Measurements from ENCODE around the gene NLRP7.
"Not testable (repeated sequence)": the region's sequence is repeated elsewhere in the genome, so short reads cannot be mapped to it uniquely, and the experiment has no call there.

Gene NLRP7

GRCh38 chr19:54947381-54947780 is at the start of gene NLRP7:
Gene NLRP7, minus strand, starts transcription at chr19:54947530.
- no peak for DNase-seq (ENCODE audit: low read depth)

- no peak for DNase-seq (ENCODE audit: low read depth)
Measured at GRCh38 chr19:54995561-54995960, 48.2 kb upstream of the NLRP7 start.

GRCh38 chr19:54989531-54989930 is 42.2 kb upstream of the NLRP7 start:
- not testable (repeated sequence) for DNase-seq (ENCODE audit: low read depth)

- DNase-seq (ENCODE audit: low read depth): not testable (repeated sequence)
Measured at GRCh38 chr19:54982562-54982961, 35.2 kb upstream of the NLRP7 start.

- not testable (repeated sequence) for DNase-seq (ENCODE audit: low read depth)
Measured at GRCh38 chr19:54973229-54974090, 26.1 kb upstream of the NLRP7 start.

- DNase-seq (ENCODE audit: low read depth): not testable (repeated sequence)
Measured at GRCh38 chr19:54971446-54971845, 24.1 kb upstream of the NLRP7 start.

- DNase-seq (ENCODE audit: low read depth): no peak
Measured at GRCh38 chr19:54969647-54970046, 22.3 kb upstream of the NLRP7 start.

- no peak for DNase-seq (ENCODE audit: low read depth)
Measured at GRCh38 chr19:54967611-54968010, 20.3 kb upstream of the NLRP7 start.

- not testable (repeated sequence) for DNase-seq (ENCODE audit: low read depth)
Measured at GRCh38 chr19:54965055-54965454, 17.7 kb upstream of the NLRP7 start.

- DNase-seq (ENCODE audit: low read depth): no peak
Measured at GRCh38 chr19:54959840-54960239, 12.5 kb upstream of the NLRP7 start.

GRCh38 chr19:54955376-54955775 is 8.0 kb upstream of the NLRP7 start:
- DNase-seq (ENCODE audit: low read depth): no peak

- DNase-seq (ENCODE audit: low read depth): not testable (repeated sequence)
Measured at GRCh38 chr19:54953345-54953713, 6.0 kb upstream of the NLRP7 start.

- no peak for DNase-seq (ENCODE audit: low read depth)
Measured at GRCh38 chr19:54952591-54953344, 5.4 kb upstream of the NLRP7 start.

- DNase-seq (ENCODE audit: low read depth): not testable (repeated sequence)
Measured at GRCh38 chr19:54950580-54950979, 3.2 kb upstream of the NLRP7 start.

GRCh38 chr19:54949412-54949811 is 2.1 kb upstream of the NLRP7 start:
- no peak for DNase-seq (ENCODE audit: low read depth)

- DNase-seq (ENCODE audit: low read depth): not testable (repeated sequence)
Measured at GRCh38 chr19:54943772-54944361, 3.5 kb downstream of the NLRP7 start.

GRCh38 chr19:54939538-54939937 is 7.8 kb downstream of the NLRP7 start:
- DNase-seq (ENCODE audit: low read depth): not testable (repeated sequence)

- DNase-seq (ENCODE audit: low read depth): no peak
Measured at GRCh38 chr19:54938906-54939305, 8.4 kb downstream of the NLRP7 start.

GRCh38 chr19:54937926-54938325 is 9.4 kb downstream of the NLRP7 start:
- no peak for DNase-seq (ENCODE audit: low read depth)

GRCh38 chr19:54928299-54928698 is 19.0 kb downstream of the NLRP7 start:
- DNase-seq (ENCODE audit: low read depth): no peak

GRCh38 chr19:54923276-54923675 is 24.1 kb downstream of the NLRP7 start:
- DNase-seq (ENCODE audit: low read depth): no peak

GRCh38 chr19:54921082-54921481 is 26.2 kb downstream of the NLRP7 start:
- DNase-seq (ENCODE audit: low read depth): no peak
